Mucosa of descending colon (tissue), 3 donors: ENCODE data around the gene CCND3. TPM values are rescaled to one million over a fixed set of nuclear protein-coding genes. Genes with fewer than 3 reads are reported as not detected.

ENCODE experiments used
- ATAC-seq: fragments of 200-7000 bp; cut with Tn5 transposase; one replicate; pipeline ENCODE4 v1.9.1; 2020; ENCODE audit warnings: mild to moderate bottlenecking, moderate library complexity
- DNase-seq, 3 donors: peaks; one replicate each; pipeline ENCODE4 v3.0.0-alpha.2; 2020
- H3K36me3 ChIP-seq: fragments of 200-600 bp; one replicate; pipeline ENCODE4 v1.8.0; 2021; ENCODE audit warnings: low read depth, mild to moderate bottlenecking
- H3K4me1 ChIP-seq: fragments of 200-600 bp; one replicate; pipeline ENCODE4 v1.8.0; 2021; ENCODE audit warnings: low read depth, mild to moderate bottlenecking
- H3K4me3 ChIP-seq: fragments of 200-600 bp; one replicate; pipeline ENCODE4 v1.8.0; 2021; ENCODE audit warnings: mild to moderate bottlenecking
- H3K9me3 ChIP-seq: fragments of 200-600 bp; one replicate; pipeline ENCODE4 v1.8.0; 2021; ENCODE audit warnings: mild to moderate bottlenecking
- intact Hi-C, 2 donors: fragments of 100-400 bp; cut with DNase I in 1 of 2; cut with micrococcal nuclease in 1 of 2; formaldehyde crosslinking; loops; one replicate each; pipeline versions ENCODE4 v1.11.0 to v1.11.1; 2022; cut with DNase I, micrococcal nuclease
- total RNA-seq, 3 donors: library from RNA; stranded (reverse); fragmentation: NEBNext Ultra II Directional in 2 of 3; extraction: Animal tissue kit (Norgen Biotek cat#: 25700) in 2 of 3; gene quantifications; one replicate each; pipeline versions ENCODE4 v1.2.1 to v1.2.4, GENCODE V29; 2021 to 2023
- TF ChIP-seq, protein P1 (sequence below): fragments of 200-600 bp; IDR thresholded peaks from one replicate; pipeline ENCODE4 v1.8.0; 2022; ENCODE audit warnings: antibody characterized with exemption, mild to moderate bottlenecking
- donor health status: DM: no; HTN: no; CAD: no; lungs with moderate emphysema.
- donor health status: DM: no; HTN: no; CAD: no.
- donor health status: DM: no; HTN: yes; CAD: no.

Gene CCND3
- total RNA-seq, 3 donors from 2014 or later = 51.2 to 69.1 (median 60.0) TPM

DNA sequence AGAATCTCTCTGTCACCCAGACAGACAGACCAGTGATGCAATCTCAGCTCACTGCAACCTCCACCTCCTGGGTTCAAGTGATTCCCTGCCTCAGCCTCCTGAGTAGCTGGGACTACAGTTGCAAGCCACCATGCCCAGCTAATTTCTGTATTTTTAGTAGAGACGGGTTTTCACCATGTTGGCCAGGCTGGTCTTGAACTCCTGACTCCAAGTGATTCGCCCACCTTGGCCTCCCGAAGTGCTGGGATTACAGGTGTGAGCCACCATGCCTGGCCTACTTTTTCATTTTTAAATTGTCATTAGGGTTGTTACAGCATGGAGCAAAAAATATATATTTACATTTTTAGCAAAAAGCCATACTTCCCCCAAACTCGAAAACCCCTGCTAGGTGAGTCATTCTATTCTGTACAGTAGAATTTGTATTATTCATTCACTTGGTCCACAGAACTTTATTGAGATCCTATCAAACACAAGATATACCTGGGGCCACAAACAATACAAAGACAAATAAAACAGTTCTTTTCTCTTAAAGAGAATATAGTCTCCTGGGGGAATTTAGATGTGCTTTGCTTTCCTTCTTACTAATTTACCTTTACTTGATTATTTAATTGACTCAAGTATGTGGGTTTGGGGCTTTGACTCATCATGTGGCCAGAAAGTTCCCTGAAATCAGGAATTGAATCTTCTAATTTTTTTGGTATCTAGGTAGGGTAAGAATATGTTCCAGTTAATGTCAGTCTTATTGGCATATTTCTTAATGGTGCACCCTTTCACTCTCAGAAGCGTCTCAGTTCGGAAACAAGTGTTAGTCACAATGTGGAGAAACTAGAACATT is 16.6 kb upstream of the CCND3 start:
- TF ChIP-seq, protein P1, sequence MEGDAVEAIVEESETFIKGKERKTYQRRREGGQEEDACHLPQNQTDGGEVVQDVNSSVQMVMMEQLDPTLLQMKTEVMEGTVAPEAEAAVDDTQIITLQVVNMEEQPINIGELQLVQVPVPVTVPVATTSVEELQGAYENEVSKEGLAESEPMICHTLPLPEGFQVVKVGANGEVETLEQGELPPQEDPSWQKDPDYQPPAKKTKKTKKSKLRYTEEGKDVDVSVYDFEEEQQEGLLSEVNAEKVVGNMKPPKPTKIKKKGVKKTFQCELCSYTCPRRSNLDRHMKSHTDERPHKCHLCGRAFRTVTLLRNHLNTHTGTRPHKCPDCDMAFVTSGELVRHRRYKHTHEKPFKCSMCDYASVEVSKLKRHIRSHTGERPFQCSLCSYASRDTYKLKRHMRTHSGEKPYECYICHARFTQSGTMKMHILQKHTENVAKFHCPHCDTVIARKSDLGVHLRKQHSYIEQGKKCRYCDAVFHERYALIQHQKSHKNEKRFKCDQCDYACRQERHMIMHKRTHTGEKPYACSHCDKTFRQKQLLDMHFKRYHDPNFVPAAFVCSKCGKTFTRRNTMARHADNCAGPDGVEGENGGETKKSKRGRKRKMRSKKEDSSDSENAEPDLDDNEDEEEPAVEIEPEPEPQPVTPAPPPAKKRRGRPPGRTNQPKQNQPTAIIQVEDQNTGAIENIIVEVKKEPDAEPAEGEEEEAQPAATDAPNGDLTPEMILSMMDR = no peak
- Histone ChIP-seq H3K9me3 (no peaks in the 10 kb centered on the region), H3K4me1 (no peaks in the 10 kb centered on the region), H3K4me3 (no peak overlapping the region), H3K36me3 (no peaks in the 10 kb centered on the region)
- ATAC-seq = no peak
- DNase-seq = no peak
- intact Hi-C loops = no loop called here

DNA sequence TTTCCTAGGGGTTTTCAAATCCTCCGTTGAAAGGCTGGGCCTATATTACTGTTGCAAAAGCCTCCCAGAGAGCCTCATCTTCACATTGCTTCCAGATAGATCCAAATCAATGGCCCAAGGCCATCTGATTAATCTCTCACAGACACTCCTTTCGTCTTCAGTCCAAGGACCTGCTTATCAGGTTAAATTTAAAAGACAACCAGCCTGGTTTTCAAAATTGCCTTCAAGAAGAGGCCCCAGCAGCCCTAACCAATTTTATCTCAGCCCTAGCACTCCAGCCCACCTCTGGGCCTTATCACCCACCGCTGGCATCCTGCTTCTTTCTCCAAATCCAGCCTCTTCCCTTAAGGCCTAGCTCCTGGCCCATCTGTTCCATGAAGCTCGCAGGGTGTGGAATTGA is 15.5 kb upstream of the CCND3 start:
- H3K9me3 ChIP-seq = no peaks in the 10 kb centered on the region
- no peaks in the 10 kb centered on the region for H3K4me1 ChIP-seq
- TF ChIP-seq, protein P1 = no peak
- H3K36me3 ChIP-seq = no peaks in the 10 kb centered on the region
- DNase-seq = no peak
- intact Hi-C loops = no loop called here
- no peak for ATAC-seq
- H3K4me3 ChIP-seq = no peak overlapping the region

DNA sequence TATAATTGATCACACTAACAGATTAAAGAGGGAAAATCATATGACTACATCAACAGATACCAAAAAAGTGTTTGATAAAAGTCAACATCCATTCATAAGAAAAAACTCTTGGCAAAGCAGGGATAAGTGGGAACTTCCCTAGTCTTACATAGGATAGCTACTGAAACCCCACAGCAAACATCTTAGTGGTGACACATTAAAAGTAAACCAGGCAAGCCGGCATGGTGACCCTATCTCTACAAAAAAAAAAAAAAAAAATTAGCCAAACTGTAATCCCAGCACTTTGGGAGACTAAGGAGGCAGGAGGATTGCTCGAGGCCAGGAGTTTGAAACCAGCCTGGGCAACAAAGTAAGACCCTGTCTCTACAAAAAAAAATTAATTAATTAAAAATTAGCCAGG is 13.8 kb upstream of the CCND3 start:
- DNase-seq (no peak), ATAC-seq (no peak)
- Histone ChIP-seq H3K4me1 (no peaks in the 10 kb centered on the region), H3K36me3 (no peaks in the 10 kb centered on the region), H3K9me3 (no peaks in the 10 kb centered on the region), H3K4me3 (no peak overlapping the region)
- TF ChIP-seq, protein P1 = no peak
- intact Hi-C loops = no loop called here

DNA sequence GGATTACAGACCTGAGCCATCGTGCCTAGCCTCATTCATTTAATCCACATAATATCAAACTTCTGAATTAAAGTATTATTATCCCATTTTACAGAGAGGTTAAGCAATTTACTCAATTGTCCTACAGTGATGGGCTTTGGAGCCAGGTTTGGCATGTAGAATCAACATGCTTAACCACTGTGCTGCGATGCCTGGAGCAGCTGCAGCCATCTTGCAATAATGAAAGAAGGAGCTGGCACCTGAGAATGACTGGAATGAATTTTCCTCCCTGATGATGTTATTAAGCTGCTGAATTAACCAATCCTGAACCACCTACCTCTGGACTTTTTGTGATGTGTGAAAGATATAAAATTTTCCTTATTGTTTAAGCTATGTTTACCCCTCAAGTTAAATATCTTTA is 13.1 kb upstream of the CCND3 start:
- DNase-seq (no peak), ATAC-seq (no peak)
- intact Hi-C loops = no loop called here
- Histone ChIP-seq H3K4me3 (no peak overlapping the region), H3K36me3 (no peaks in the 10 kb centered on the region), H3K9me3 (no peaks in the 10 kb centered on the region), H3K4me1 (no peaks in the 10 kb centered on the region)
- TF ChIP-seq, protein P1 = no peak

DNA sequence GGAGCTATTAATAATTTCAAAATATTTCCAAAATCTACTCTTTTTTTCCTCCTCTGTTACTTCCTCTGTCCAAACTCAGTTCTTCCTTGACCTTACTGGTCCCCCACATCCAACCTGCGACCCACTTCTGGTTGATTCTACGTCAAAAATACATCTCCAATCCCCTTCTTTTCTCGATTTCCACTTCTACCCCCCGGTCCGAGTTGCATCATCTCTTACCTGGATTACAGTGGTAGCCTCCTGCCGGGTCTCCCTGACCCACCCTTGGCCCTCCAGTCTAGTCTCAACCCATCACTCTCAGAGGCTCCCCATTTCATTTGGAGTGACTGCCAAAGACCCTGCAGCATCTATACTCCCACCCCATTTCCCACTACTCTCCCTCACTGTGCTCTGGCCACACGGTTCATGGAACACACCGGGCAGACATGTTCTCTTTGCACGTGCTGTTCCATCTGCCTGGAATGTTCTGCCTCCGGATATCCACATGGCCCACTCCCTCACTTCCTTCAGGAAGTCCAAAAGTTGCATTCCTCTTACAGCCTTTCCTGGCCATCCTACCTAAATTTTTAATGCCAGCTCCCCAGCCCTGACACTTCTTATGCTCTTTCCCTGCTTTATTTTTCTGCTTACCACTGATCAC is 6.1 kb upstream of the CCND3 start:
- Histone ChIP-seq H3K4me1 (no peaks in the 10 kb centered on the region), H3K4me3 (no peak overlapping the region), H3K9me3 (no peaks in the 10 kb centered on the region), H3K36me3 (no peaks in the 10 kb centered on the region)
- no peak for DNase-seq
- intact Hi-C loops = loop anchor here in 1 of 2 donors (10.0 kb wide), 1 partner anchor 97 kb away; no protein-coding TSS in a partner anchor
- TF ChIP-seq, protein P1 = no peak
- ATAC-seq = no peak
